Activated CD8-positive, alpha-beta memory T cell treated with anti-CD3 and anti-CD28 coated beads, Interleukin-2, amount 50 U/mL, for 4 hours (primary cell): Measurements from ENCODE around the gene DDC.
"Not testable (repeated sequence)": the region's sequence is repeated elsewhere in the genome, so short reads cannot be mapped to it uniquely, and the experiment has no call there.

ENCODE experiments used
- DNase-seq: peaks from one replicate; pipeline ENCODE4 v3.0.0-alpha.2; 2020

DDC gene

GRCh38 chr7:50589364-50589763 lies 24.2 kb upstream of the DDC start:
- DNase-seq = no peak

DNA sequence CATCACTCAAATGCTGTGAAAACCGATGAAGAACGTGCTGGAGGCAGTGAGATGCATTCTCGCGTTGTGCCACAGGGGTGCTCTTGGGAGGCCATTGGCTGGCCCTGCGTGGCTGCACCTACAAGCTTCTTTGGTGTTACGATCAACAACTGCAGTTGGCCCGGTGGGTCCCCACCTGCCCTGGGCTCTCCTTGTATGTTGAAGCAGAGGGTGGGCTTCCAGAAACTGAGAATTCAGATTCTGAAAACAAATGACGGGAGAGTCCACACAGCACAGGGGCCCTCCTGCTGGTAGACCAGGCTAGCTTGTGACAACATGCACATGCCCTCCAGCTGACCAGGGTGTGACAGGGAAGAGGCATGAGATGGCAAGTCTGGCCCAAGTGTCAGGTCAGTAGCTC lies 23.7 kb upstream of the DDC start:
- DNase-seq = no peak

DNA sequence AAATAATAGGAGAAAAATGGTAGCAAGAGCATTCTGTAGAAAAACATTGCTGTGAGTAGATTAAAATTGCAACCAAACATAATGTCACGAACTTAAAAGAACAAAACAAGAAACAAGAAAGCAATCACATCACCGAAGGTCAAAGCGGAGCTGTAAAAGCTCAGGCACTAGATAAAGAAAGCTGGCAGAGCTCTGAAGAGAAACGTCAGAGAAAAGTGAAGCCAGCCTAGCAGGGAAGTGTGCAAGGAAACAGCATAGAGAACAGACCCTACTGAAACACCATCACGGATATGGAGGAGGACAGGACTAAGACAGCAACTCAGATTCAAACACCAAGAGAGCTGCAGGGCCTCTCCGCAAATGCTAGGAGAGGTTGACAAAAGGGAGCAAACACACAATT lies 22.5 kb upstream of the DDC start:
- no peak for DNase-seq

DNA sequence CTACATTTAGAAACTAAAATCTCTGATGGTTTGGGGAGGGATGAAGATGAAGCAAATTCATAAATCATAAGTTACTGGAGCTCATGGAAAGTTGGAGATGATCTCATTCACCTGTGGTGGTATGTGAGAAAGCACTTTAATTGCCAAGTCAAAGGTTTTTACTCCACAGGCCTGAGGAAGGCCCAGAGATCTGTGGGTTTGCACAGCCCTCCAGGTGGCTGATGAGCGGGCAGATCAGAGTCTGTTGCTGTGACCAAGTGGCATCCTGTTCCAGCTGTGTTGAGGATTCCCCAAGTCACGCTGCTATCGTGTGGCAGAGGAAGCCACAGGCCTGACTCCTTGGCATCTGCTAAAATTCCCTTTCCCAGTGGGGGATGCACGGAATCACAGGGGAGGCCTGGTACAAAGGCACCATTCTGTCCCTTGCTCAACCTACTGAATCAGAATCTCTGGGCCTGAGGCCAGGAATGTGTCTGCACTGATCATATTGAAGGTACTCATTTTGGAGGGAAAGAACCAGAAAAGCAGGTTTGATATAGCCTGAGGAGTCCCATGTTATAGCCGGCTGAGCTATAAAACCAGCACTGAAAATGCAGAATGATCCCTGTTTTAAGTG lies 19.7 kb upstream of the DDC start:
- DNase-seq = no peak

DNA sequence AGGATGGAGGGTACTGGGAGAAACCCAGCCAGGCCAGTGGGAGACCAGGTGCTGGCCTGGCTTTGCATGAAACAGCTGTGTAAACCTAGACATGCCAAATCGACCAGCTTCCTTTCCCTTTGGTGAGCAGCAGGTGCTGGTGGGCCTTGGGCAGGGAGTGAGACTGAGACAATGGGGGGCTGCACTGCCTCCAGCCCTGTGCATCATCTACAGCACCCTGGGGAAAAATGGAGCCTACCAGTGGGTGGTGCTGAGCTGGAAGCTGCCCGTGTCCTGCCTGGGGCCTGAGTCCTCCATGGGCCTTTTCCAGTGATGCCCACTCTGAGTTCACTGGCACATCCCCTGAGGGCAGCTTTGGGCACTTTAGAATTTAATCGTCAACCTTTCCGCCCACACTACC lies 19.2 kb upstream of the DDC start:
- DNase-seq = no peak

DNA sequence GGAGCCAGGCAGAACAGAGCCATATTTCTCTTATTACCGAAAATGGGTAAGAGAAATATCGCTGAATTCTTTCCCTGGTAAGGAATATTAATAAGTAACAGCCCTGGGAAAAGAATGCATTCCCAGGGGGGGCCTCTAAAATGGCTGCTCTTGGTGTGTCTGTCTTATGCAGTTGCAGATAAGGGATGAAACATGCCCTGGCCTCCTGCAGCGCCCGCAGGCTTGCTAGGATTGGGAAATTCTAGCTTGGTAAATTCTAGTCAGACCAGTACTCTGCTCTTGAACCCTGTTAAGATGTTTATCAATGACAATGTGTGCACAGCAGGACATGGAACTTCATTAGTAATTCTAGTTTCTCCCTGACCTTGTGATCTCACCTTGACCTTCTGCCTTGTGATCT lies 18.1 kb upstream of the DDC start:
- DNase-seq = not testable (repeated sequence)

GRCh38 chr7:50582271-50582670 lies 17.1 kb upstream of the DDC start:
- DNase-seq = not testable (repeated sequence)

DNA sequence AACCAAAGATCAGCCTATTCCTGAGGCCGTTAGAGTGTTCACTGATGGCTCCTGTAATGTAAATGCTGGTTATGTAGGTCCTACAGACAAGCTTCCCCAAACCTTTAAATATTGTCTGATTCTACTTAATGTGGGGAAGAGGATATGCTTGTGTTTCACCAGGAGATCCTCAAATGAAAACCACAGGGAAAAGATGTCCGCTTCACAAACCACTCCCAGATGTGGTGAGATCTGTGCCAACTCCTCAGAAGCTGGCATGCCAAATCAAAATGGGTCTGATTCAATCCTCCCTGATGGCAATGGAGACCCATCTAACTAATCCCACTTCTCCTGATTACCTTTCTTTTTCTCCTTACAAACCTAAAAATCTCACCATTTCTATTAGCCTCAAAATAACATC lies 15.5 kb upstream of the DDC start:
- DNase-seq = not testable (repeated sequence)

GRCh38 chr7:50580057-50580456 lies 14.9 kb upstream of the DDC start:
- DNase-seq = no peak

DNA sequence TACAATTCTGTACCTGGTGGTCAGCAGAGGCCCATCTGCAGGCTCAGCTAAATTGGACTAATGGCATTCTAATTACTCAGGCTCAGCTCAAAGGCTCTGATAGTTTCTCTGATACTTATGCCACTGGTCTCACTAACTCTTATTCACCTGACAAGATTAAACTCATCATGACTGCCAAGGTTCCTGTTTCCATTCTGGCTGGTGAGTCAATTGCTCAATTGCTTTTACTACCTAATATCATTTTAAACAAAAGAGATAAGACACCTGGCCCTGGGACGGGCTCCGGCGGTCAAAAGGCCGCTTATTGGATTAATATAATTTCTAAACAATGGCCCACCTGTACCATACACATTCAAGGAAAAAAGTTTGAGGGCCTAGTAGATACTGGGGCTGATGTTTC lies 12.9 kb upstream of the DDC start:
- not testable (repeated sequence) for DNase-seq

- DNase-seq = no peak
Observed at GRCh38 chr7:50577569-50577968, 12.4 kb upstream of the DDC start.

DNA sequence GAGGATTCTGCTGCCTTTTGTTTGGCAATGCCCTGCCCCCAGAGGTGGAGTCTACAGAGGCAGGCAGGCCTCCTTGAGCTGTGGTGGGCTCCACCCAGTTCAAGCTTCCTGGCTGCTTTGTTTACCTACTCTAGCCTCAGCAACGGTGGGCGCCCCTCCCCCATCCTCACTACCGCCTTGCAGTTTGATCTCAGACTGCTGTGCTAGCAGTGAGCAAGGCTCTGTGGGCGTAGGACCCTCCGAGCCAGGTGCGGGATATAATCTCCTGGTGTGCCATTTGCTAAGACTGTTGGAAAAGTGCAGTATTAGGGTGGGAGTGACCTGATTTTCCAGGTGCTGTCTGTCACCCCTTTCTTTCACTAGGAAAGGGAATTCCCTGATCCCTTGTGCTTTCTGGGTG lies 11.2 kb upstream of the DDC start:
- DNase-seq = not testable (repeated sequence)

GRCh38 chr7:50567715-50568261 lies 2.6 kb upstream of the DDC start:
- DNase-seq = no peak

- DNase-seq = no peak
Observed at GRCh38 chr7:50565977-50566376, 772 bp upstream of the DDC start.

GRCh38 chr7:50565559-50565916 lies 333 bp upstream of the DDC start:
- DNase-seq = no peak

DNA sequence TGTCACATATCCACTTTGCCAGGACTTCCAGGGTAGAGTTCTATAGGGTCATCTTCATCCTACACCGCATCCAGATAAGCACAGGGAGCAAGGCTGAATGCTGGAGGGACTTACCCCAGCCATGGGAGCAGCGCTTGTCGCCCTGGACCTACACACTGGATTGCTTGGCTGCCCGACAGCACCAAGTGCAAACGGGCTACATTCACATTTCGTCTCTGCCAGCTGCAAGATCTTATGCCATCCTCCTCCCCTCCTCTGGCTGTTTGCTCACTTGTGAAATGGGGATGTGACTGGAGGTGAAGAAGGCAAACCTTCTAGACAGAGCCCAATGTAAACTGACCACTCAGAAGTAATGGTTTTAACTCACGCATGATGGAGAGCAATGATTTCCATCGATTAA lies 1.0 kb downstream of the DDC start:
- DNase-seq = no peak

- DNase-seq = no peak
Observed at GRCh38 chr7:50562136-50562535, 3.1 kb downstream of the DDC start.

GRCh38 chr7:50560865-50561351 lies 4.3 kb downstream of the DDC start:
- DNase-seq = no peak

DNA sequence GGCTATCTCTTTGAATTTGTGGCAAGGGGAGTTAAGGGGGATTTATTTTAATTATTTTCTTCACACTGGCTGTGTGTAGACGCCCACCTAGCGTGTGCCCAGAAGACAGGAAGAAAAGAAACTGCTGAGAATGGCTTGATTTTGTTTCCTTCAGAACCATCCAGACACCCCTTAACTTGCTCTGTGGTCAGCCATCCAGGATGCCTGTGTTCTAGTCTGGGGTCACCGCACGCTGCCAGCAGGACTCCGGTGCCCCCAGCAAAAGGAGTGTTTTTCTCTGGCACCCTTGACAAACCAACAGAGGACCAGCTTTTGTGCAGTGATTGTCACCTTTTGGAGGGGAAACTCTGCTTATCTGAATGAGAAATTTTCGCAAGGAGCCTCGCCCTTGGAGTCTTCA lies 5.3 kb downstream of the DDC start:
- DNase-seq = no peak

- DNase-seq = no peak
Observed at GRCh38 chr7:50558294-50559053, 6.7 kb downstream of the DDC start.

DNA sequence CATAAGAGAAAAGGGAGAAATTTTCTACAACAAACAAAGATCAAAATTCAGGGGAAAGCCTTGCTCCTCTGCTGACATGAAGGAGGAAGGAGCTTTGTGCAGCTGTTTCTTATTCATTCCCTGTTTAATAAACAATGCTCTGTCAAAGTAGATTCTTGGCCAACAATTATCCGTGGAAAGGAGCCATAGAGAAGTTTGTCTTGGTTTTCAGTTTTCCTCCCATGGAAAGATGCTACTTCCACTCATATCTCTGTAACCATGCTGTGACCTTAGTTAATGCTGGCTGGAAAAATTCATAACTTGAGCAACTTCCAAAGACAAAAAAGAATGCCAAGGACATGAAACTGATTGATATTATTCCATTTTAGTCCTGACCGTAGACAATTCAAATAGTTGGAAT lies 8.1 kb downstream of the DDC start:
- DNase-seq = no peak

GRCh38 chr7:50556247-50556991 lies 8.8 kb downstream of the DDC start:
- DNase-seq = no peak

- no peak for DNase-seq
Observed at GRCh38 chr7:50555594-50556140, 9.5 kb downstream of the DDC start.
